IMR-90 (cell line): ENCODE results near the gene ZNF385D. TPM values are rescaled to one million over a fixed set of nuclear protein-coding genes. Genes with fewer than 3 reads are reported as not detected.

Experiments
- ATAC-seq: fragments of 200-7000 bp; cut with Tn5 transposase; 2 replicates; pipeline ENCODE4 v1.9.1; 2020; ENCODE audit warnings: low read depth, mild to moderate bottlenecking, moderate library complexity
- BruUV-seq: library from RNA; stranded (reverse); fragments of 400-500 nt; replicated peaks from 2 replicates; lab custom pipeline; 2021; lab: Mats Ljungman, UMichigan
- CTCF ChIA-PET: fragments of 300-600 bp; formaldehyde crosslinking; extraction: SDS; loops from one replicate; lab custom pipeline; 2021; ENCODE audit warnings: antibody characterized with exemption; lab: Yijun Ruan, JAX
- POLR2A ChIA-PET: fragments of 300-600 bp; sonication (Branson Sonifier 250); formaldehyde crosslinking; loops from one replicate; lab custom pipeline; 2022; ENCODE audit warnings: antibody characterized with exemption; ENCODE audit not compliant: unreplicated experiment; lab: Charles Lee
- DNase-seq: peaks from one replicate; pipeline ENCODE4 v3.0.0; 2013
- H2AFZ ChIP-seq: replicated peaks from 2 replicates; pipeline ENCODE3; 2013; ENCODE audit warnings: low read length, mild to moderate bottlenecking; ENCODE audit not compliant: poor library complexity
- H2AK5ac ChIP-seq: 2 replicates; pipeline ENCODE4 v1.6.1; 2013; ENCODE audit warnings: low read depth, low read length, inconsistent platforms
- H2AK9ac ChIP-seq: replicated peaks from 2 replicates; pipeline ENCODE3; 2013; ENCODE audit warnings: mild to moderate bottlenecking, low read depth, low read length, moderate library complexity; ENCODE audit not compliant: poor library complexity
- H2BK120ac ChIP-seq: 2 replicates; pipeline ENCODE4 v1.6.1; 2013; ENCODE audit warnings: low read depth, low read length, inconsistent platforms
- H2BK15ac ChIP-seq: 3 replicates; pipeline ENCODE4 v1.6.1; 2013; ENCODE audit warnings: low read depth, low read length, inconsistent platforms
- H2BK20ac ChIP-seq: 2 replicates; pipeline ENCODE4 v1.6.1; 2013; ENCODE audit warnings: low read depth, mild to moderate bottlenecking, inconsistent platforms, low read length, moderate library complexity
- H2BK5ac ChIP-seq: 2 replicates; pipeline ENCODE4 v1.6.1; 2013; ENCODE audit warnings: mild to moderate bottlenecking, low read depth, low read length, inconsistent platforms; ENCODE audit not compliant: poor library complexity, severe bottlenecking
- H3K14ac ChIP-seq: replicated peaks from 2 replicates; pipeline ENCODE4 v1.6.1; 2013; ENCODE audit warnings: low read depth, low read length, inconsistent platforms
- H3K18ac ChIP-seq: 2 replicates; pipeline ENCODE4 v1.6.1; 2013; ENCODE audit warnings: low read depth, low read length, control low read depth
- H3K23ac ChIP-seq: 2 replicates; pipeline ENCODE4 v1.6.1; 2013; ENCODE audit warnings: low read depth, low read length, inconsistent platforms
- H3K27ac ChIP-seq: 2 replicates; pipeline ENCODE4 v1.5.1; 2013; ENCODE audit warnings: mild to moderate bottlenecking, control low read depth, low read length; ENCODE audit not compliant: insufficient read depth
- H3K27me3 ChIP-seq: 2 replicates; pipeline ENCODE4 v1.6.1; 2013; ENCODE audit warnings: low read length; ENCODE audit not compliant: control insufficient read depth, insufficient read depth
- H3K36me3 ChIP-seq: 2 replicates; pipeline ENCODE4 v1.6.1; 2013; ENCODE audit warnings: low read length, mixed read lengths; ENCODE audit not compliant: control insufficient read depth, insufficient read depth
- H3K4ac ChIP-seq: 2 replicates; pipeline ENCODE4 v1.6.1; 2013; ENCODE audit warnings: low read depth, low read length, inconsistent platforms
- H3K4me1 ChIP-seq: 2 replicates; pipeline ENCODE4 v1.6.1; 2013; ENCODE audit warnings: low read length, mixed read lengths; ENCODE audit not compliant: control insufficient read depth, insufficient read depth
- H3K4me2 ChIP-seq: 2 replicates; pipeline ENCODE4 v1.6.1; 2013; ENCODE audit warnings: low read depth, mild to moderate bottlenecking, control low read depth, low read length, moderate library complexity
- H3K4me3 ChIP-seq: 2 replicates; pipeline ENCODE4 v1.5.1; 2013; ENCODE audit warnings: low read depth, mild to moderate bottlenecking, control low read depth, low read length, moderate library complexity; ENCODE audit not compliant: insufficient read depth
- H3K56ac ChIP-seq: 2 replicates; pipeline ENCODE4 v1.6.1; 2013; ENCODE audit warnings: low read length, inconsistent platforms; ENCODE audit not compliant: insufficient read depth; ENCODE audit errors: extremely low read depth
- H3K79me1 ChIP-seq, 2 experiments: 2 replicates each; pipeline ENCODE4 v1.6.1; 2013; ENCODE audit warnings: low read length in 2 of 2, inconsistent platforms in 1 of 2, low read depth in 1 of 2
- H3K9ac ChIP-seq: 2 replicates; pipeline ENCODE4 v1.6.1; 2013; ENCODE audit warnings: low read depth, low read length, control low read depth
- H3K9me1 ChIP-seq: 2 replicates; pipeline ENCODE4 v1.6.1; 2013; ENCODE audit warnings: low read length, inconsistent platforms; ENCODE audit not compliant: insufficient read depth
- H3K9me3 ChIP-seq: 2 replicates; pipeline ENCODE4 v1.6.1; 2013; ENCODE audit warnings: low read length; ENCODE audit not compliant: control insufficient read depth, insufficient read depth
- H4K20me1 ChIP-seq: 2 replicates; pipeline ENCODE4 v1.6.1; 2013; ENCODE audit warnings: low read length, inconsistent platforms; ENCODE audit not compliant: insufficient read depth
- H4K5ac ChIP-seq: 2 replicates; pipeline ENCODE4 v1.6.1; 2013; ENCODE audit warnings: mild to moderate bottlenecking, low read depth, low read length, control low read depth
- H4K8ac ChIP-seq, 2 experiments: 2 replicates each; pipeline ENCODE4 v1.6.1; 2013; ENCODE audit warnings: low read depth in 2 of 2, low read length in 2 of 2, control low read depth in 1 of 2, inconsistent platforms in 1 of 2
- H4K91ac ChIP-seq: 2 replicates; pipeline ENCODE4 v1.6.1; 2013; ENCODE audit warnings: low read depth, low read length, inconsistent platforms; ENCODE audit not compliant: insufficient read depth
- BHLHE40 ChIP-seq: fragments of 150-350 bp; IDR thresholded peaks from 2 replicates; pipeline ENCODE4 v1.6.1; 2016; ENCODE audit warnings: mild to moderate bottlenecking, low read depth, low read length
- MAZ ChIP-seq: IDR thresholded peaks from 2 replicates; pipeline ENCODE4 v1.6.1; 2012; ENCODE audit warnings: low read depth, mild to moderate bottlenecking, low read length, improper control_type of control experiment, moderate library complexity, borderline replicate concordance
- MXI1 ChIP-seq: IDR thresholded peaks from 2 replicates; pipeline ENCODE4 v1.6.1; 2012; ENCODE audit warnings: low read depth, mild to moderate bottlenecking, low read length, moderate library complexity, borderline replicate concordance
- NFE2L2 ChIP-seq: fragments of 150-350 bp; IDR thresholded peaks from 2 replicates; pipeline ENCODE4 v1.6.1; 2016; ENCODE audit warnings: low read depth, mild to moderate bottlenecking, low read length
- RAD21 ChIP-seq: IDR thresholded peaks from 2 replicates; pipeline ENCODE4 v1.6.1; 2012; ENCODE audit warnings: low read length, improper control_type of control experiment
- RCOR1 ChIP-seq: IDR thresholded peaks from 2 replicates; pipeline ENCODE4 v1.6.1; 2012; ENCODE audit warnings: mild to moderate bottlenecking, low read length, improper control_type of control experiment; ENCODE audit not compliant: insufficient replicate concordance
- WGBS, 2 experiments: methylation state at CpG; one replicate each; pipeline versions ENCODE4 v1.1.5 to v1.1.7; 2013; ENCODE audit warnings: missing lambda C conversion rate in 2 of 2; ENCODE audit not compliant: insufficient read length in 1 of 2; ENCODE audit errors: extremely low coverage in 2 of 2; 5-methylcytosine and 5-hydroxymethylcytosine counted together
- dilution Hi-C: fragments of 300-500 bp; cut with HindIII; formaldehyde crosslinking; loops from one replicate; pipeline ENCODE4 v1.14.3; 2018; ENCODE audit warnings: low sequenced_read_pairs; ENCODE audit not compliant: unreplicated experiment
- in situ Hi-C: fragments of 300-500 bp; cut with MboI; formaldehyde crosslinking; loops from 3 replicates; pipeline ENCODE4 v1.14.3; 2019; ENCODE audit warnings: low sequenced_read_pairs, inconsistent platforms, mixed read lengths
- intact Hi-C: fragments of 100-400 bp; cut with micrococcal nuclease; formaldehyde crosslinking; loops from 2 replicates; pipeline ENCODE4 v1.10.0; 2022
- polyA plus RNA-seq, 3 experiments: library from polyadenylated mRNA; depleted of rRNA; stranded (reverse); fragments of >200 nt; gene quantifications; 2 replicates each; pipeline ENCODE4 v1.2.3, GENCODE V29; 2012; ENCODE audit warnings: low replicate concordance in 1 of 3
- total RNA-seq: library from RNA; depleted of rRNA; stranded (reverse); fragments of >200 nt; gene quantifications from 2 replicates; pipeline ENCODE4 v1.2.3, GENCODE V29; 2012
- TF ChIP-seq, protein P1 (sequence below): fragments of 150-350 bp; IDR thresholded peaks from 2 replicates; pipeline ENCODE4 v1.6.1; 2016; ENCODE audit warnings: low read depth, mild to moderate bottlenecking, low read length, moderate library complexity, borderline replicate concordance

ZNF385D gene
- total and polyA plus RNA-seq, 2 of the 4 experiments (the other 2 are of a cell fraction): 0.18 to 2.4 TPM

DNA sequence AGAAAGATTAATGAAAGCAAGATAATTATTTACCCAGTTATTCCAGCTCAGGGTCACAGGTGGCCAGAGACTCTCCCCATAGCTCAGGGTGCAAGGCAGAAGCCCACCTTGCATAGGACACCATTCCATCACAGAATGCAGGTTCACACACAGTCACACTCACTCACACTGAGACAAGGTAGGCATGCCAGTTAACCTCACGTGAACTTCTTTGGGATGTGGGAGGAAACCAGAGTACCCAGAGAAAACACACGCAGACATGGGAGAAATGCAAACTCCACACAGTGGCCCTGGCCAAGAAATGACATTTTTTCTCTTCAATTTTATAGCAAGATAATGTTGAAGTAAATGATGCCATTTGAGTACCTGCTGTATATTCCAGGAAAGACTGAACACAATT lies 106.7 kb downstream of the ZNF385D start:
- no peak for DNase-seq
- no peak for TF ChIP-seq MAZ
- no peak for TF ChIP-seq MXI1
- TF ChIP-seq NFE2L2: no peak
- no peak for TF ChIP-seq RAD21
- TF ChIP-seq, protein P1, sequence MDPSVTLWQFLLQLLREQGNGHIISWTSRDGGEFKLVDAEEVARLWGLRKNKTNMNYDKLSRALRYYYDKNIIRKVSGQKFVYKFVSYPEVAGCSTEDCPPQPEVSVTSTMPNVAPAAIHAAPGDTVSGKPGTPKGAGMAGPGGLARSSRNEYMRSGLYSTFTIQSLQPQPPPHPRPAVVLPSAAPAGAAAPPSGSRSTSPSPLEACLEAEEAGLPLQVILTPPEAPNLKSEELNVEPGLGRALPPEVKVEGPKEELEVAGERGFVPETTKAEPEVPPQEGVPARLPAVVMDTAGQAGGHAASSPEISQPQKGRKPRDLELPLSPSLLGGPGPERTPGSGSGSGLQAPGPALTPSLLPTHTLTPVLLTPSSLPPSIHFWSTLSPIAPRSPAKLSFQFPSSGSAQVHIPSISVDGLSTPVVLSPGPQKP: no peak
- TF ChIP-seq RCOR1: no peak
- no peak for TF ChIP-seq BHLHE40
- no peaks in the 10 kb centered on the region for H3K36me3 ChIP-seq
- H3K4me1 ChIP-seq: no peaks in the 10 kb centered on the region; the same call in 1 of the 2 replicates
- in situ Hi-C loops: no loop called here
- H4K8ac ChIP-seq: no peak overlapping the region
- H3K14ac ChIP-seq: no peak overlapping the region
- H3K4ac ChIP-seq: no peak overlapping the region
- no peak overlapping the region for H4K91ac ChIP-seq
- no peaks in the 10 kb centered on the region for H3K27me3 ChIP-seq
- dilution Hi-C loops: no loop called here
- H2AK9ac ChIP-seq: no peak overlapping the region
- no peak overlapping the region for H2AK5ac ChIP-seq
- no peak overlapping the region for H3K9ac ChIP-seq
- WGBS, 2 experiments: no CpG with 5 or more reads among the region's 2 CpGs
- no peaks in the 10 kb centered on the region for H4K20me1 ChIP-seq
- no peaks in the 10 kb centered on the region; the same call in 1 of the 2 replicates for H3K9me1 ChIP-seq
- no peak overlapping the region for H3K4me2 ChIP-seq
- ChIA-PET POLR2A (no interaction called here), CTCF (no interaction called here)
- no peak overlapping the region for H3K23ac ChIP-seq
- intact Hi-C loops: no loop called here
- ATAC-seq: no peak
- H2AFZ ChIP-seq: no peak overlapping the region
- no peak overlapping the region for H2BK15ac ChIP-seq
- H3K18ac ChIP-seq: no peak overlapping the region
- no peak overlapping the region for H2BK5ac ChIP-seq
- H3K27ac ChIP-seq: no peak overlapping the region
- H2BK120ac ChIP-seq: no peak overlapping the region
- no peak overlapping the region for H3K56ac ChIP-seq
- H4K5ac ChIP-seq: no peak overlapping the region
- H3K4me3 ChIP-seq: no peak overlapping the region
- no peaks in the 10 kb centered on the region for H3K9me3 ChIP-seq
- no peak overlapping the region for H2BK20ac ChIP-seq
- no TSS peak for BruUV-seq
- H3K79me1 ChIP-seq: no peaks in the 10 kb centered on the region
